HG03571 (cell line): ENCODE measurements around the gene PDX1.

Experiments used
- ATAC-seq: cut with Tn5 transposase; IDR thresholded peaks from one replicate; pipeline ENCODE4 v1.9.1; 2021; ENCODE audit not compliant: unreplicated experiment

The PDX1 gene

DNA sequence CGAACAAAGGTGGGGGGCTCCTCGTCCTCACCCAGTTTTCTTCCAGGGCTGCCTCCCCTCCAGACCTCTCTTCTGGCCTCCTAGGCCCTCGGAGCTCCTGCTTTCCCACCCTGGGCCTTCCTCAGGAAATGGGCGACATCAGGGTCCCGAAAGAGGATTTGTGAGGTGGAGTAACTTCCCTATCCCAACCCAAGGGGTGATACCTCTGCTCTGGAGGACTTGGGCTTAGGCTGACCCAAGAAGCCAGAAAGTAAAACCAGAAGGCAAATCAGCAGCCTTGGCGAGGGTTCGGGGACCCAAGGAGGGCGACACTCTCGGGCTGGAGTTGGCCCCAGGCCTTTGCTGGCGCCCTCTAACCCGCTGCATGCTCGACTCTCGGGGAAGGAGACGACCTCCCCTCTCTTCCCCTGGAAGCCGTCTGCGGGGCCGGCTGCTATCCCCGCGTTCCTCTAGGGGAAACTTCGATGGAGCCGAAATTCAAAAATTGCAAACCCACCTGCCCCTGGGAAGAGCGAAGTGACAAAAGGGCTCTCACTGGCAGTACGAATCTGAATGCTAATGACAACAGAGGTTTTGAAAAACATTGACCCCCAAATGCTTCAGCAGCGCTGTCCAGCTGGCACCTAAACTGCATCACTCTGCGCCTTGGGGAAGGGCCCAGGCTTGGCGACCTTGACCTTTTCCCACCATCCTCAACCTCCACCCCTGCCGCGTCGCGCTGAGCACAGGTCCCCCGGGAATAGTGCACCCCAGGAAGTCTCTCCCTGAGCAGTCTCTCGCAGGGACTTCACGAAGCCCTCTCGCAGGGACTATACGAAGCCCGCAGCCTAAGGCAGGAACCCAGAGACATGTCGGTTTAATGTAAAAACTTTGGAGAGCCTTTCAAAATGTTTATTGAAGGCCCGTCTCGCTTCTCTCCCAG, 2.4 kb downstream of the PDX1 start:
- no peak for ATAC-seq

DNA sequence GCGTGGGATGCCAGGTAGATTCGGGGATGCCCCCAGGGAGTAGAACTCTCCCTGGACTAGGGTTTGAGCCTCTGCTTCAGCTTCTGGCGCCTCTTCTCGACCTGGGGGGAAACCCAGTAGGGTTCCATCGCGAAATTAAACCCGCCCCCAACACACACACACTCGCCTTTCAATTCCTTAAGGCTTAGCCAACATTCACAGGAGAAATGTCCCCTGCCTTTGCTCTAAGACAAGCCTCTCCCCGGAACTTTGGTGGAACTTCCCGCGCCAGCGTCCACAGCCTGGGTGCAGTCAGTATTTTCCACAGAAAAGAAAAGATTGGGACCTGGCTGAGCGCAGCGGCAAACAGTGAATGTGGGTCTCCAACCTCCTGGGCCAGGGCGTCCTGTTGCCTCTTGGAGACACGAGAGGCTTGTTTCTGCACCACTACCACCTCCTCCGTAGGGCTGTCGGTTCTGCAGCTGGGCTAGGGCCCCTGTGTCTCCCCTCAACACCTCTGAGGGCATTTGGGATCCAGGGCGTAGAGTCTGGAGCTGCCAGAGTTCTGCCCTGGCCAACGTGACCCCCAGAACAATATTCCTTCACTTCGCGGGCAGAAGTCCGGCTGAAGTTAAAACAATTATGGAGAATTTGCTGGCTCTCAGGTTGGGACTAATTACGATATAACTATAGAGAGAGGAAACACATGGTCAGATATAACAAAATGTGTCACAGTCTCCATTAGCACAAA, 3.2 kb downstream of the PDX1 start:
- no peak for ATAC-seq

DNA sequence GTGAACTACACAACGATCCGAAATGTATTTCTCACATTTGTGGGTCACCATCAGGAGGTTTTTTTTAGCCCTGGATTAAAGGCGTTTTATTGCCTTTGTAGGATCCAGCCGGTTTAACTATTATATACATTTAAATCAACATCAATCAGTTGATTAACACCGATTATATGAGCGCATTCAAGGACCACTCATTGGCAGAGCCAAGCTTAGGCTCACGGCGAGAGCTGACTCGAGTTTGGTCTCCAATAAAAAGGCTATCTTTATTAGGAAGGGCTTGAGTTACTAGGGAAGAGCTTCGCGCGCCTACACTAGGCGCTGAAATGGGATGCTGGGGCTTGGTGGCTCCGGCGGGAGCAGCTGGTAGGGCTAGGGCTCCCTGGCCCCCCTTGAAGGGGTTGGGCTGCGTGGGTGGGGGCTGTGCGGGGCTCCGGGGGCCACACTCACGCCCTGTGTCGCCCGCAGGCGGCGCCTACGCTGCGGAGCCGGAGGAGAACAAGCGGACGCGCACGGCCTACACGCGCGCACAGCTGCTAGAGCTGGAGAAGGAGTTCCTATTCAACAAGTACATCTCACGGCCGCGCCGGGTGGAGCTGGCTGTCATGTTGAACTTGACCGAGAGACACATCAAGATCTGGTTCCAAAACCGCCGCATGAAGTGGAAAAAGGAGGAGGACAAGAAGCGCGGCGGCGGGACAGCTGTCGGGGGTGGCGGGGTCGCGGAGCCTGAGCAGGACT, 4.2 kb downstream of the PDX1 start:
- ATAC-seq = no peak

DNA sequence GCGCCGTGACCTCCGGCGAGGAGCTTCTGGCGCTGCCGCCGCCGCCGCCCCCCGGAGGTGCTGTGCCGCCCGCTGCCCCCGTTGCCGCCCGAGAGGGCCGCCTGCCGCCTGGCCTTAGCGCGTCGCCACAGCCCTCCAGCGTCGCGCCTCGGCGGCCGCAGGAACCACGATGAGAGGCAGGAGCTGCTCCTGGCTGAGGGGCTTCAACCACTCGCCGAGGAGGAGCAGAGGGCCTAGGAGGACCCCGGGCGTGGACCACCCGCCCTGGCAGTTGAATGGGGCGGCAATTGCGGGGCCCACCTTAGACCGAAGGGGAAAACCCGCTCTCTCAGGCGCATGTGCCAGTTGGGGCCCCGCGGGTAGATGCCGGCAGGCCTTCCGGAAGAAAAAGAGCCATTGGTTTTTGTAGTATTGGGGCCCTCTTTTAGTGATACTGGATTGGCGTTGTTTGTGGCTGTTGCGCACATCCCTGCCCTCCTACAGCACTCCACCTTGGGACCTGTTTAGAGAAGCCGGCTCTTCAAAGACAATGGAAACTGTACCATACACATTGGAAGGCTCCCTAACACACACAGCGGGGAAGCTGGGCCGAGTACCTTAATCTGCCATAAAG, 4.8 kb downstream of the PDX1 start:
- ATAC-seq = no peak

DNA sequence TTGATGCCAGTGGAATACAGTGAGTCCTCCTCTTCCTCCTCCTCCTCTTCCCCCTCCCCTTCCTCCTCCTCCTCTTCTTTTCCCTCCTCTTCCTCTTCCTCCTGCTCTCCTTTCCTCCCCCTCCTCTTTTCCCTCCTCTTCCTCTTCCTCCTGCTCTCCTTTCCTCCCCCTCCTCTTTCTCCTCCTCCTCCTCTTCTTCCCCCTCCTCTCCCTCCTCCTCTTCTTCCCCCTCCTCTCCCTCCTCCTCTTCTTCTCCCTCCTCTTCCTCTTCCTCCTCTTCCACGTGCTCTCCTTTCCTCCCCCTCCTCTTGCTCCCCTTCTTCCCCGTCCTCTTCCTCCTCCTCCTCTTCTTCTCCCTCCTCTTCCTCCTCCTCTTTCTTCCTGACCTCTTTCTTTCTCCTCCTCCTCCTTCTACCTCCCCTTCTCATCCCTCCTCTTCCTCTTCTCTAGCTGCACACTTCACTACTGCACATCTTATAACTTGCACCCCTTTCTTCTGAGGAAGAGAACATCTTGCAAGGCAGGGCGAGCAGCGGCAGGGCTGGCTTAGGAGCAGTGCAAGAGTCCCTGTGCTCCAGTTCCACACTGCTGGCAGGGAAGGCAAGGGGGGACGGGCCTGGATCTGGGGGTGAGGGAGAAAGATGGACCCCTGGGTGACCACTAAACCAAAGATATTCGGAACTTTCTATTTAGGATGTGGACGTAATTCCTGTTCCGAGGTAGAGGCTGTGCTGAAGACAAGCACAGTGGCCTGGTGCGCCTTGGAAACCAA, 5.6 kb downstream of the PDX1 start:
- no peak for ATAC-seq

DNA sequence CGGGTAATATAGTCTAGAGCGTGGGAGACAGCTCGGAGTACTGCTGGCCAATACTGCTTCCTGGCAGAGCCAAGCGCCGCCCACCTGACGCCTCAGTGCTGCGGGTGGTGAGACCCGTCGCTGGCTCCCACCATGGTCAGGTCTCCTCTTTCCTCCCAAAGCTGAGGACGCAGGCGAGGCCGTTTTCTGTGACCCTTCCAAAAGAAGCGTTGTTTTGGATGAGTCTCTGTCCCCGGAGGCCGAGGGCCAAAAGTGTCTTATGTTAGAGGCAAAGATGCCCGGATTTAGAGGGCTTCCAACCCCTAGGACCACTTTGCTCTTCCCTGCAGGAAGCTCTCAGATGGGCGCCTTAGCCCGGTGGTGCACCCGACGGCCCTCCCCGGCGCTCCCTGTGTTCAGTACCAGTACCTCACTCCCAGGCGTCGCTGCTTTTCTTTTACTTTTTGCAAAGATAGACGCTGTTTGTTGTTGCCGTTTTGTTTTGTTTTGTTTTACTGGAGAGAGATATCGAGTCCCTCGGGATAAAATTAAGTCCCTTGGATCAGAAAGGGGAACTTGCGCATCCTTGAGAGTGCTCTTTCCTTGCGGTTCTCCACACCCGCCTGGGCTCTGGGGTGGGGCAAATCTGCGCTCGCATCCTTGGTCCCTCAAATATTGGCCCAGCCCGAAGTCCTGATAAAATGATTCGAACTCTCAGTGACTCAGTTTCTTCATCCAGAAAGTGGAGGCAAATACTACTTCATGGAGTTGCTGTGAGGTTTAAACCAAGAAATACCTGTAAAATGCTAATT, 7.0 kb downstream of the PDX1 start:
- ATAC-seq = no peak

DNA sequence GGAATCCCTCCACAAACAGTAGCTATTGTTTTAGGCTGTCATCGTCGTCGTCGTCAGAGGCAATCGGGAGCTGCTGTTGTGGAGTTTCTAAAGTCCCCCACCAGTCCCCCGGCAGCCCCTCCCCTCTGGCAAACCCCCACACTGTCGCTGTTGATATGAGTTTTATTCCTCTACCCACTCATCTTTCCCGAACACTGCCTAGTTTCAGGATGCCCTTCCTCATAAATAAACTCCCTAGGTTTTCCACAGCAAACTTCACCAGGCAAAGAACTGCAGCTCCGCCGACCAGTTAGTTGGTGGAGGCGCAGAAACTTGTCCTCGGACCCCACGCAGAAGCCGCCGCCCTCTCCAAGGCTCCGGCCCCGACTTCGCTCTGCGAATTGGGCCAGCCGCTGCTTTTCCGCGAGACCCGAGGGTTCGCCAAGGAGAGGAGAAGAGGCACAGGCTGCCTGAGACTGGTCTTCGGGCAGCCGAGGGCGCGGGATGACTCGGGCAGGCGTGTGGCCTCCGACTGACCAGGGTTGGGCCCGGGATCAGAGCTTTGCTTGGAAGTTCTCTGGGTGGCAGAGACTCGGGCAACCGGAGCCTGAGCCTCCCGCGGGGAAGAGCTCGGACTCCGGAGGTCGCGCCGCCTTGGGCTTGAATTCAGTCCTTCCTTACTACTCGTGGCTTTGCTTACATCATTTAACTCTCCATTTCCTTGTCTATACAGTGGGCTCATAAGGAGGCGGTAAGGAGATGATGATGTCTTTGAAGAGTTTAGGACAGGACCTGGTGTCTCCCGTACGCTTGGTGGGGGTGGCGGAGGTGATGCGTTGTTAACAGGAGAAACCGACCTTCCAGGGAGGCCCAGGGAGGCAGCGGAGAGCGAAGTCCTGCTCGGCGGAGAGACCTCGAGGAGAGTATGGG, 7.9 kb downstream of the PDX1 start:
- ATAC-seq = no peak

DNA sequence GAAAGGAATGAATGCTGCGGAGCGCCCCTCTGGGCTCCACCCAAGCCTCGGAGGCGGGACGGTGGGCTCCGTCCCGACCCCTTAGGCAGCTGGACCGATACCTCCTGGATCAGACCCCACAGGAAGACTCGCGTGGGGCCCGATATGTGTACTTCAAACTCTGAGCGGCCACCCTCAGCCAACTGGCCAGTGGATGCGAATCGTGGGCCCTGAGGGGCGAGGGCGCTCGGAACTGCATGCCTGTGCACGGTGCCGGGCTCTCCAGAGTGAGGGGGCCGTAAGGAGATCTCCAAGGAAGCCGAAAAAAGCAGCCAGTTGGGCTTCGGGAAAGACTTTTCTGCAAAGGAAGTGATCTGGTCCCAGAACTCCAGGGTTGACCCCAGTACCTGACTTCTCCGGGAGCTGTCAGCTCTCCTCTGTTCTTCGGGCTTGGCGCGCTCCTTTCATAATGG, 8.6 kb downstream of the PDX1 start:
- ATAC-seq = no peak

DNA sequence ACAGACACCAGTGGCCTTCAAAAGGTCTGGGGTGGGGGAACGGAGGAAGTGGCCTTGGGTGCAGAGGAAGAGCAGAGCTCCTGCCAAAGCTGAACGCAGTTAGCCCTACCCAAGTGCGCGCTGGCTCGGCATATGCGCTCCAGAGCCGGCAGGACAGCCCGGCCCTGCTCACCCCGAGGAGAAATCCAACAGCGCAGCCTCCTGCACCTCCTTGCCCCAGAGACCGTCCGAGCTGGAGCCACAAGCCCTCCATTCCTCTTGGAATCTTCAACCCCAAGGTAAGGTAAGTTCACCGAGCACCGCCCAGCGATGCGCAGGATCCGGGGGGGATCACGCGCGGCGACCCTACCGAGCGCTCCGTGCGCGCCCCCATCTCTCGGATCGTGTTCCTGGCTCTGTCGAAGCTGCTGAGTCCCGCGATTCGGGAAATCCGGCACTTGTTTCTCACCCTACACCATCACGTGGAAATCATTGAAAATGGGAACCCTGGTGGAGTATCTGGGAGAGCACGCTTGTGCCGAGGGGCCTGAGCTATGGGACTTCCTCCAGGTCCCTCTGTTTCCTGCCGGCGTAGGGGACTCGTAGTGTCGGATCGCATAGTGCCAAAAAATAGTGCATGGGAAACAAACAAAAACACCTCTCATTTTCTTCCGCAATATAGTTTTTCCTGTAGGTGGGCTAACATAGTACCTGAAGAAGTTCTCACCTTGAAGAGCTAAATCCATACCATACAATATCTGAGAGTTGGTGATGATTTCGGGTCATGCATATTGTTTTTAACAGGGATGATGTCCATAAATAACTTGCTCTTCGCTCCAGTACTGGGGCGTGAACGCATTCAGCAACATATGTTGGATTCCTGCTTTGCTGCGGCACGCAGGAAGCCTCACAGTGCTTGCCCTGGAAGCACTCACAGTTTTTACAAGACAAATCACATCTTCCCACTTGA, 9.3 kb downstream of the PDX1 start:
- ATAC-seq = no peak

DNA sequence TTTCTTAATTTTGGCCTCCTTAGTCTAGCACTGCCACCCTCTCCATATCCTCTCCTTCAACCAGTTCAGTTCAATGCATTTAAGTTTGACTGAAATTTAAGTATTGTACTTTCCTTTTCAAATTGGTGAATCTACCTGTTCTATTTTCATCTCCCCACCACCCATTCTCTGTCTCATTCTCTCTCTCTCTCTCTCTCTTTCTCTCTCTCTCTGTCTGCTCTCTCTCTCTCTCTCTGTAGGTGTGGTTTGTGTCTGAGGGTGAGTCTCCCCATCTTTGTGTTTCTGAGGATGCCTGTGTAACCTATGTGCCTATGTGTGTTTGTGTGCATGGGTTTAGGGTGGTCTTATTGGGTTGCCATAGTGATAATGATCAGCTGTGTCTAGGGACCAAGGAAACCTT, 10.1 kb downstream of the PDX1 start:
- ATAC-seq = no peak

DNA sequence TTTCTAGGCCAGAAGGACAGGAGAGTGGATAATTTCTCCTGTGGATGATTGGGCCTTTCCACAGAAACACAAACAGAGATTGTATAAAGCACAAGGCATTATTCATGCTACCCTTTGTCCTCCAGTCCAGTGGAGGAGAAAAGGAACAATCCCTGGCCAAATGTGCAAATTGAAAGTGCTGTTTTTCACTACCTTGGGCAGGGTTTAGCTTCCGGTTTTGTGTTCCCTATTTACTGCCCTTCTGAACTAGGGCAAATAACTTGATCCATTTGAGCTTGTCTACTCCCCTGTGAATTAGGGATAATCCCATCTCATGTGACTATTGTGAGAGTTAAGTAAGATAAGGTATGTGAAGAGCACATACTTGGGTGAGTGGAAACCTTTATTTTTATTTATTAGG, 13.3 kb downstream of the PDX1 start:
- ATAC-seq = no peak

DNA sequence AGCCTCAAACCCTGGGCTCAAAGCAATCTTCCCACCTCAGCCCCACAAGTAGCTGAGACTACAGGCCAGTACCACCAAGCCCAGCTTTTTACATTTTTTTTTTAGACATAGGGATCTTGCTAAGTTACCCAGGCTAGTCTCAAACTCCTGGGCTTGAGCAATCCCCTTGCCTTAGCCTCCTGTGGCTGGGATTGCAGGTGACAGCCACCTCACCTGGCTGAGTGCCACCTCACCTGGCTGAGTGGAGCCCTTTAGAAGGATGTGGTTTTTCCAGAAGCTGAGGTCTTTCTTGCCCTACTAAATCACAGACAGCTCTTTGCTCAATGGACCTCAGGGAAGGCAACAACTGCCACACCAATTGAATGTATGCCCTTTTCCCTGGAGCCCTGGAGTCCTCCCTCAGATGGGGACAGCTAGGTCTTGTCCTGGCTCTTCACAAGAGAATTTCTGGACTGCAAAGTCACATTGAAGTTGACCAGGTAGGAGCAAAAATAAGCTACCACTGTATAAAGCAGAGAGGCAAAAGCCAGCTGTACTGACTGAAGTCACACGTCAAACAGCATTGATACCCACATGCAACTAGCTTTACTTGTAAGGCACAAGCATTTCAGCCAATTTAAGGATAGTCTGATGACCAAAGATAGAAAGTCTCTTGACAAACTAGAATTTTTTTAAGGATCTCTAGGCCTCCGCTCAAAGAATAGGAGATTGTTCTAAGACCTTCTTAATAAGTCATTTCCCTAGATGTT, 14.0 kb downstream of the PDX1 start:
- no peak for ATAC-seq

DNA sequence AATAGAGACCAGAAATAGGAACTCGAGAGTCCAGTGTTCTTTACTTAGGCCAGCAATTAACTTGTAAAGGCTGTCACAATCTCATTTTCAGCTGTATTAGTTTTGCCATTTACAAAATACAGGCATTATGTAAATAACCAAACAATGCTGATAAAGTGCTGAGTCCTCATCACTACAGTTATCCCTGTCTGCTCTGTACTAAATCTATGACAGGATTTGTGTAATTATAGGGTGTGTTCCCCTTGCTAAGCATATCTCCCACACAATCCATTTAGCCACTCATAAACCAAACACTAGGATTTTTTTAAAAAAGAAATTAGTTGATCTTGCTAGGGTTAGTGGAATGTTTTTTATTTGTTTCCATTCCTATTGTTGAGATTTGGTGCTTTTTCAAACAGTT, 23.2 kb downstream of the PDX1 start:
- no peak for ATAC-seq

DNA sequence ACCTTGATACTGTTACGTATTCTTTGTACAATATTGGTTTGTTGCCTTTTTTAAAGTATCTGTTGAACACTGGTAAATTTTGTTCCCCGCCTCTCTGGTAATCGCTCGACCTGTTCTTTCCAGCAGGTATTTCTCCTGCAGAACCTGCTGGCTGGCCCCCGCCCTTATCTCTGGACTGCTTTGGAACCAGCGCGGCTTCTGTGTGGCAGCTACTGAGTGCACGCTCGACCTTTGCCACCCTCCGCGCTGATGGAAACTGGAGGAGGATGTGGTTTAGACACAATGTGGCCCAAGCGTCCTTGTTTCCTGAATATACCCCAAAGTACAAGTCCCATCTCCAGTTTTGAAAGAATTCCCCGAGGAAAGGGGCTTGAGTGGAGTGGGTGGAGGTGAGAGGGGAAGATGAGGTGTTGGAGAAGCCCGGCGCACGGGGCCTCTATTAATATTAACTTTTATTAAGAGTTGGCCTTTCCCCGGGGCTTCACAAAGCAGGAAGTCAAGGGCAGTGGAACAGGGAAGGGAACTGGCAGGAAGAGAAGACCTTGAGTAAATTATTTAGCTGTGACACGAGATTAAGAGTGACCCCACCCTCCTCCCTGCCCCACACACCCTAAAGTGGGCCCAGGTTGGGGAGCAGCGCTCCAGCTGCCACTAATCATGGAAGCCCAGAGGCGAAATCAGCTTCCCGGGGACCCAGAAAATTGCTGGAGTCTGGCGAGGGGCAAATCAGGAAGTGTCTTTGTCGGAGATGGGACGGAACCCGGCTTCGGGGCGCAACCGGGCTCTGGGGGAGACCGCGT, 33.3 kb downstream of the PDX1 start:
- no peak for ATAC-seq

DNA sequence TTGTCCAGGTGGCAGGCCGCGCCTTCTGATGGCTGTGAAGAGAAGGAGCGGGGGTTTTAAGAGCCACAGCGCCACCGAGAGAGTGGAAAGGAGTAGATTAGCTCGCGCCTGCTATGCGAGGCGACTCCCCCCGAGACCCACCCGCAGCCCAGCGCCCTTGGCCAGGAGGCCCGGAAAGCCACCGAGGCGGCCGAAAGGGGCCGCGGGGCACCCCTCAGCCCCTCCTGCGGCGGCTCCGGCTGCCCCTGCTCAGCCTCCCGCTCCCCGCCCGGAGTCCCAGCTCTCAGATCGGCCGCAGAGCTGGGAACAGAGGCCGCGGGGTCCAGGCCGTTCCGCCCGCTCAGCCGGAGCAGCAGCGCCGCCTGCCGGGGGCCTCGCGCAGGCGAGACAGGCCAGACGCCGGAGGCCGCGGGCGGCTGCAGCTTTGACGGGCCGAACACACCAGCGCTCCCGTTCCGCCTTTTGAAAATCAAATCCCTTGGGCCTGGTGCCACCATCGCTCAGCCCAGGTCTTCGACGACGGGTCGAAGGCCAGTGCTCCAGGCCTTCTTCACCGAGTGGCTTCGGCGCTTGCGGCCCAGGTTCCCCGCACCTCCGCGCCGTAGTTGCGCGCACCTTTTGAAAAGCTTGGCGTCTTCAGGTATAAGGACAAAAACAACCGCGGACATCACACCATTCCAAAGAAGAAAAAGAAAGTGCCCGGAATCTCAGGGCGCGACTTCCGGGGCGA, 34.0 kb downstream of the PDX1 start:
- ATAC-seq = peak; percentile 79
